ENCODE measurements around the gene GPR22.

The GPR22 gene

GRCh38 chr7:107480932-107481331, 11.1 kb downstream of the GPR22 start:
- DNase-seq = no peak

GRCh38 chr7:107482571-107482970, 12.7 kb downstream of the GPR22 start:
- no peak for DNase-seq

GRCh38 chr7:107486041-107486440, 16.2 kb downstream of the GPR22 start:
- no peak for DNase-seq

- DNase-seq = no peak
These were observed 23.0 kb downstream of the GPR22 start for GRCh38 chr7:107492875-107493274.

GRCh38 chr7:107494315-107494751, 24.5 kb downstream of the GPR22 start:
- no peak for DNase-seq

GRCh38 chr7:107494884-107495283, 25.0 kb downstream of the GPR22 start:
- no peak for DNase-seq

- no peak for DNase-seq
These were observed 25.7 kb downstream of the GPR22 start for GRCh38 chr7:107495516-107495915.

GRCh38 chr7:107499731-107500130, 29.9 kb downstream of the GPR22 start:
- DNase-seq = no peak

GRCh38 chr7:107501593-107501992, 31.7 kb downstream of the GPR22 start:
- DNase-seq = peak in 1 of 2 donors; percentile 5

- no peak for DNase-seq
These were observed 32.3 kb downstream of the GPR22 start for GRCh38 chr7:107502154-107502553.

- DNase-seq = no peak
These were observed 32.9 kb downstream of the GPR22 start for GRCh38 chr7:107502797-107503196.

GRCh38 chr7:107503687-107504086, 33.8 kb downstream of the GPR22 start:
- no peak for DNase-seq

- DNase-seq = no peak
These were observed 35.5 kb downstream of the GPR22 start for GRCh38 chr7:107505362-107505761.

GRCh38 chr7:107505997-107506673, 36.3 kb downstream of the GPR22 start:
- DNase-seq = no peak

GRCh38 chr7:107506674-107507339, 37.0 kb downstream of the GPR22 start:
- no peak for DNase-seq
